Natural killer cell (primary cell): ENCODE data around the gene ASTN2. TPM values are rescaled to one million over a fixed set of nuclear protein-coding genes. Genes with fewer than 3 reads are reported as not detected.

ENCODE experiments used
- ATAC-seq, 3 donors: fragments of 150-1000 bp in 2 of 3; fragments of 200-7000 bp in 1 of 3; cut with Tn5 transposase; 1 replicate in 1 of 3; 2 replicates in 2 of 3; pipeline ENCODE4 v1.10.0; 2021; ENCODE audit warnings: mild to moderate bottlenecking in 2 of 3, moderate library complexity in 2 of 3
- DNase-seq, 2 donors: peaks; one replicate each; pipeline versions ENCODE4 v3.0.0 to v3.0.0-alpha.2; 2013 to 2021; ENCODE audit warnings: mixed read lengths in 1 of 2
- H3K27ac ChIP-seq: one replicate; pipeline ENCODE4 v1.5.1; 2013; ENCODE audit warnings: mild to moderate bottlenecking, low read length
- H3K27me3 ChIP-seq: one replicate; pipeline ENCODE4 v1.6.1; 2013; ENCODE audit warnings: low read length; ENCODE audit not compliant: control insufficient read depth, insufficient read depth
- H3K36me3 ChIP-seq: one replicate; pipeline ENCODE4 v1.6.1; 2013; ENCODE audit warnings: low read length; ENCODE audit not compliant: control insufficient read depth, insufficient read depth
- H3K4me1 ChIP-seq: one replicate; pipeline ENCODE4 v1.6.1; 2013; ENCODE audit warnings: low read length; ENCODE audit not compliant: control insufficient read depth, insufficient read depth
- H3K4me3 ChIP-seq: one replicate; pipeline ENCODE4 v1.5.1; 2013; ENCODE audit warnings: low read length
- H3K9me3 ChIP-seq: one replicate; pipeline ENCODE4 v1.6.1; 2013; ENCODE audit warnings: low read length; ENCODE audit not compliant: control insufficient read depth, insufficient read depth
- H3K27ac Mint-ChIP-seq, 2 donors: one replicate each; pipeline ENCODE4 v1.8.0; 2022; ENCODE audit warnings: mild to moderate bottlenecking in 2 of 2, mixed read lengths in 2 of 2, moderate library complexity in 1 of 2
- H3K27me3 Mint-ChIP-seq, 2 donors: one replicate each; pipeline ENCODE4 v1.8.0; 2022; ENCODE audit warnings: low read depth in 2 of 2, mixed read lengths in 2 of 2
- H3K36me3 Mint-ChIP-seq: one replicate; pipeline ENCODE4 v1.8.0; 2022; ENCODE audit warnings: mixed read lengths
- H3K4me1 Mint-ChIP-seq, 2 donors: one replicate each; pipeline ENCODE4 v1.8.0; 2022; ENCODE audit warnings: mixed read lengths in 2 of 2
- H3K4me3 Mint-ChIP-seq: one replicate; pipeline ENCODE4 v1.8.0; 2022; ENCODE audit warnings: mild to moderate bottlenecking, moderate library complexity, mixed read lengths
- H3K9me3 Mint-ChIP-seq, 2 donors: one replicate each; pipeline ENCODE4 v1.8.0; 2022; ENCODE audit warnings: mixed read lengths in 2 of 2
- WGBS: methylation state at CpG from one replicate; pipeline ENCODE4 v1.1.7; 2013; ENCODE audit warnings: missing lambda C conversion rate; ENCODE audit not compliant: insufficient coverage; 5-methylcytosine and 5-hydroxymethylcytosine counted together
- intact Hi-C: fragments of 100-400 bp; cut with micrococcal nuclease; formaldehyde crosslinking; loops from one replicate; pipeline ENCODE4 v1.14.2; 2022
- total RNA-seq, 4 donors: library from RNA; stranded (reverse); fragments of 120-200 nt in 1 of 4; gene quantifications; one replicate each; pipeline versions ENCODE4 v1.2.3 to v1.2.4, GENCODE V29; 2013 to 2022
- TF ChIP-seq, protein P1 (sequence below): fragments of 200-600 bp; IDR thresholded peaks from one replicate; pipeline ENCODE4 v1.8.0; 2022; ENCODE audit warnings: antibody characterized with exemption

ASTN2 gene
- total RNA-seq, 3 donors from 2014 or later (not counting 1 experiment from before 2014, with no cell fraction given), result 3.0 to 3.5 (median 3.2) TPM

DNA sequence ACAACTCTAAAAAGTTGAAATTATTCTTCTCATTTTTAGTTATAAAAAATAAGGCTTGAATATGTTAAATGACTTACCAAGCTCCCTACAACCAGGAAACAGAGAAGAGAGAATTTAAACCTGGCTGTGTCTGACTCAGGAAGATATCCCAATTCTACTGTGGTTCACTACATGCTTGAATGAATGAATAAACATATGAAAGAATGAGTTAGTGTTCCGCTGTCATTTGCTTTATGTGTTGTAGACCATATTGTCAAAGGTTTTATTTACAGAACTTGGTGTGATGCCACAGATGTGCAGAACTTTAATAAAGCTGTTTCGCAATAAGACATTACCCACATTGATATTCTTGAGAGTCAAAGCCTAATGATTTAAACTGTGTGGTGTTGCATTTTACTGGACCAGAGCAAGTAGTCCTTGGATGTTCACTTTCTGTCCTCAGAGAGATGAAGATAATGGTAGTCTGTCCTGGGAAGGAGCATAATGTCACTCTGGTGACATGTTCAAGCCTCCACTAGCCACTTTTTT, 414.6 kb downstream of the ASTN2 start:
- H3K4me1 Mint-ChIP-seq, result no peaks in the 10 kb centered on the region
- H3K27me3 Mint-ChIP-seq, result peaks cover 0 to 3% of the 10 kb centered on the region in 2 donors
- WGBS, result 95% methylated on average over 2 of the region's 2 CpGs
- intact Hi-C loops, result no loop called here
- ATAC-seq, result no peak
- H3K36me3 Mint-ChIP-seq, result no peaks in the 10 kb centered on the region
- H3K4me3 Mint-ChIP-seq, result no peak overlapping the region
- H3K9me3 ChIP-seq, result no peaks in the 10 kb centered on the region
- H3K27me3 ChIP-seq, result no peaks in the 10 kb centered on the region
- no peak overlapping the region for H3K4me3 ChIP-seq
- H3K27ac ChIP-seq, result no peak overlapping the region
- no peaks in the 10 kb centered on the region for H3K4me1 ChIP-seq
- no peak overlapping the region for H3K27ac Mint-ChIP-seq
- H3K36me3 ChIP-seq, result no peaks in the 10 kb centered on the region
- TF ChIP-seq, protein P1, sequence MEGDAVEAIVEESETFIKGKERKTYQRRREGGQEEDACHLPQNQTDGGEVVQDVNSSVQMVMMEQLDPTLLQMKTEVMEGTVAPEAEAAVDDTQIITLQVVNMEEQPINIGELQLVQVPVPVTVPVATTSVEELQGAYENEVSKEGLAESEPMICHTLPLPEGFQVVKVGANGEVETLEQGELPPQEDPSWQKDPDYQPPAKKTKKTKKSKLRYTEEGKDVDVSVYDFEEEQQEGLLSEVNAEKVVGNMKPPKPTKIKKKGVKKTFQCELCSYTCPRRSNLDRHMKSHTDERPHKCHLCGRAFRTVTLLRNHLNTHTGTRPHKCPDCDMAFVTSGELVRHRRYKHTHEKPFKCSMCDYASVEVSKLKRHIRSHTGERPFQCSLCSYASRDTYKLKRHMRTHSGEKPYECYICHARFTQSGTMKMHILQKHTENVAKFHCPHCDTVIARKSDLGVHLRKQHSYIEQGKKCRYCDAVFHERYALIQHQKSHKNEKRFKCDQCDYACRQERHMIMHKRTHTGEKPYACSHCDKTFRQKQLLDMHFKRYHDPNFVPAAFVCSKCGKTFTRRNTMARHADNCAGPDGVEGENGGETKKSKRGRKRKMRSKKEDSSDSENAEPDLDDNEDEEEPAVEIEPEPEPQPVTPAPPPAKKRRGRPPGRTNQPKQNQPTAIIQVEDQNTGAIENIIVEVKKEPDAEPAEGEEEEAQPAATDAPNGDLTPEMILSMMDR, result no peak
- no peak for DNase-seq
- H3K9me3 Mint-ChIP-seq, result peaks cover 0 to 3% of the 10 kb centered on the region in 2 donors

DNA sequence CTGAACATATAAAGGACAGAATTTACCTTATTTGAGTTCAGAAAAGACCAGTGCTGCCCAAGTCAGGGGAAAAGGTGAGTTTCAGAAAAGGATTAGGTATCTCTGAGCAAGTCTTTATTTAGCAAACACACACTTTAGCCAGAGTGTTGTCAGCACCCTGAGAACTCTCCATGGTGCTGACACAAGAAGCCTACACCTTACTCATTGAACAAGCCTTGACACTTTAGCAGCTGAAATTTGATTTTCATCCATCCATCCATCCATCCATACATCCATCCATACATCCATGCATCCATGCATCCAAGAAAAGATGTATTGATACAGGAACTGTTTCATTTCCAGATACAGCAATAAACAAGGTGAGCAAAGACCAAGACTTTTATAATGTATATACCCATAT, 416.6 kb downstream of the ASTN2 start:
- no peaks in the 10 kb centered on the region for H3K36me3 Mint-ChIP-seq
- peaks cover 0 to 3% of the 10 kb centered on the region in 2 donors for H3K27me3 Mint-ChIP-seq
- no peaks in the 10 kb centered on the region for H3K9me3 ChIP-seq
- ATAC-seq, result no peak
- TF ChIP-seq, protein P1, result no peak
- DNase-seq, result no peak
- no peak overlapping the region for H3K27ac ChIP-seq
- no peaks in the 10 kb centered on the region for H3K4me1 Mint-ChIP-seq
- intact Hi-C loops, result no loop called here
- no peak overlapping the region for H3K4me3 ChIP-seq
- no peak overlapping the region for H3K27ac Mint-ChIP-seq
- H3K4me3 Mint-ChIP-seq, result no peak overlapping the region
- peaks cover 0 to 3% of the 10 kb centered on the region in 2 donors for H3K9me3 Mint-ChIP-seq
- H3K27me3 ChIP-seq, result no peaks in the 10 kb centered on the region
- no peaks in the 10 kb centered on the region for H3K4me1 ChIP-seq
- no peaks in the 10 kb centered on the region for H3K36me3 ChIP-seq

DNA sequence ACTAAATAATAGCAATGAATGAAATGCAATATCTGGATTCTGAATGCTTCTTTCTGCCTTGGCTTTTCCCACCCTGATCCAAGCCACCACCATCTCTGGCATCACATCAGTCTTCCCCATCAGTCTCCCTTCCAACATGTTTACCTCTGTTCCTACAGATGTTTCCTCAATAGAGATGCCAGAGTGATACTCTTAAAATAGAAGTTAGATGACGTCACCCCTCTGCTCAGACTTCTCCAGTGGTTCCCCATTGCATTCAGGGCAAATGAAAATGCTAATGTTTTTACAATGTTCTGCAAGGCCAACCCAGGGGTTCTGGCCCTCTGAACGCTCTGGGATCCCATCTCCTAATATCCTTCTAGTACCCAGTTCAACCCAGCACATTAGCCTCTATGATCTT, 422.0 kb downstream of the ASTN2 start:
- no peak for ATAC-seq
- 14% methylated on average over 2 of the region's 2 CpGs for WGBS
- intact Hi-C loops, result no loop called here
- H3K27me3 ChIP-seq, result no peaks in the 10 kb centered on the region
- Mint-ChIP-seq H3K27me3 (peaks cover 0 to 3% of the 10 kb centered on the region in 2 donors), H3K4me1 (peaks cover 0 to 17% of the 10 kb centered on the region in 2 donors), H3K36me3 (no peaks in the 10 kb centered on the region), H3K9me3 (peaks cover 3 to 10% of the 10 kb centered on the region in 2 donors), H3K27ac (no peak overlapping the region), H3K4me3 (no peak overlapping the region)
- TF ChIP-seq, protein P1, result no peak
- no peak overlapping the region for H3K27ac ChIP-seq
- H3K4me1 ChIP-seq, result no peaks in the 10 kb centered on the region
- H3K4me3 ChIP-seq, result no peak overlapping the region
- H3K36me3 ChIP-seq, result no peaks in the 10 kb centered on the region
- H3K9me3 ChIP-seq, result no peaks in the 10 kb centered on the region
- DNase-seq, result no peak

DNA sequence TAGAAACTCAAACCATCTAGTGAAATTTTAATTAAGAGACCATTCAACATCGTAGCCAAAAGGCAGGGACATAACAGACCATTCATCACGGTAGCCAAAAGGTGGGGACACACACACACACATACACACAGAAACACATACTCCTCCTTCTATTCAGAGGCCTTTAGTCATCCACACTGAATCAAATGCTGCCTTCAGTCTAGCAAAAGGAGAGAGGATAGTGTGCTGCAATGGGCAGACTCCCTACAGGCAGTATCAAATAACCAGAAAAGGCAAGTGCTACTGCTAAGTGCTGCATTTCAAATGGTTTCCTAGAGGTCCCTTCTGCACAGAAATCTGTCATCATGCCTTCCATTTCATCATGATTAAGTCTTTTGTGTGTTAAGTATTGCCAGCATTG, 423.8 kb downstream of the ASTN2 start:
- no peak overlapping the region for H3K27ac ChIP-seq
- H3K27ac Mint-ChIP-seq, result no peak overlapping the region
- H3K4me1 ChIP-seq, result peaks cover 4% of the 10 kb centered on the region
- peaks cover 0 to 29% of the 10 kb centered on the region in 2 donors for H3K4me1 Mint-ChIP-seq
- ATAC-seq (no peak), DNase-seq (no peak)
- 75% methylated on average over 2 of the region's 2 CpGs for WGBS
- intact Hi-C loops, result no loop called here
- H3K4me3 ChIP-seq, result no peak overlapping the region
- H3K36me3 ChIP-seq, result no peaks in the 10 kb centered on the region
- H3K36me3 Mint-ChIP-seq, result no peaks in the 10 kb centered on the region
- H3K9me3 Mint-ChIP-seq, result peaks cover 5 to 11% of the 10 kb centered on the region in 2 donors
- TF ChIP-seq, protein P1, result no peak
- no peaks in the 10 kb centered on the region for H3K9me3 ChIP-seq
- H3K4me3 Mint-ChIP-seq, result no peak overlapping the region
- H3K27me3 ChIP-seq, result no peaks in the 10 kb centered on the region
- H3K27me3 Mint-ChIP-seq, result peaks cover 0 to 3% of the 10 kb centered on the region in 2 donors
